Measurements from ENCODE around the gene CDK2AP2. TPM values are rescaled to one million over a fixed set of nuclear protein-coding genes. Genes with fewer than 3 reads are reported as not detected.

Gene CDK2AP2
- total and polyA plus RNA-seq, 10 of the 15 experiments (the other 5 are each of a cell fraction or from before 2014, with no cell fraction given) = 8.0 to 177 (median 40.9) TPM

DNA sequence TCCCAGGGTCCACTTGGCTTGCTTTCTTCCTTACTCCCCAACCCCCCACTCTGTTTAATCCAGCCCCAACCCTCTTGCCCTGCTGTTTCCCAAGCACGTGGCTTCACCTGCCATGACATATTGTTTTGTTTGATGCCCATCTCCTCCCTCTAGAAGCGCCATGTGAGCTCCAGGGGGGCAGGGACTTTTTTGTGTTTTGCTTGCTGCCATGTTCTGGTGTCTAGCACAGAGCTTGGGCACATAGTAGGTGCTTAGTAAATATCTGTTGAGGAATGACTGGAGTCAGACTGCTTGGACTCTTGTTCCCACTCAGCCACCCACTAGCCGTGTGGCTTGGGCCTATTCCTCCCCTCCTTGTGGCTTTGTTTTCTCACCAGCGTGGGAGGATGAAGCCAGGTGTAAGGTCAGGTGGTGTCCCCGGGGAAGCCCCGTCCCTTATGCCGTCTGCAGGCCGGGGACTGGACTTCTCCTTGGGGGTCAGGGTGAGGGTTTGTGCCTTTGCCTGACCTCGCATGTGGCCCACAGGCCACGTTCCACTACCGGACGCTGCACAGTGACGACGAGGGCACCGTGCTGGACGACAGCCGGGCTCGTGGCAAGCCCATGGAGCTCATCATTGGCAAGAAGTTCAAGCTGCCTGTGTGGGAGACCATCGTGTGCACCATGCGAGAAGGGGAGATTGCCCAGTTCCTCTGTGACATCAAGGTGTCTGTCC lies 21.3 kb downstream of the CDK2AP2 start (continued):
- TF ChIP-seq ZSCAN29 (IDR thresholded peaks at IDR 0.05) (peak; percentile 7; the same call in 1 of the 2 replicates), BCL11A (IDR thresholded peaks at IDR 0.05; ENCODE audit: low read depth, low read length) (peak; percentile 93), NR2C1 (IDR thresholded peaks at IDR 0.05) (peak; percentile 66), ASH2L (IDR thresholded peaks at IDR 0.05; ENCODE audit: borderline replicate concordance, low read depth) (no peak), SMARCA5 (IDR thresholded peaks at IDR 0.05) (peak; percentile 4; the same call in 1 of the 2 replicates), ZNF24 (IDR thresholded peaks at IDR 0.05) (0 out of 2 replicates have a peak, but pooled peaks have one; percentile 37), RB1 (IDR thresholded peaks at IDR 0.05; ENCODE audit: borderline replicate concordance) (no peak), RBBP5 (conservative IDR thresholded peaks at IDR 0.05) (no peak), NBN (IDR thresholded peaks at IDR 0.05) (peak; percentile 89), STAT1 (conservative IDR thresholded peaks at IDR 0.05) (no peak), POU2F2 (IDR thresholded peaks at IDR 0.05; ENCODE audit: borderline replicate concordance, low read depth, low read length) (no peak), NFYB (IDR thresholded peaks at IDR 0.05; ENCODE audit: insufficient read depth, low read depth, low read length) (no peak), RCOR1 (conservative IDR thresholded peaks at IDR 0.05; ENCODE audit: low read depth, low read length) (peak; percentile 86; the same call in 1 of the 2 replicates), MYB (IDR thresholded peaks at IDR 0.05; ENCODE audit: borderline replicate concordance, low read depth, low read length) (no peak), KDM1A (IDR thresholded peaks at IDR 0.05; ENCODE audit: borderline replicate concordance) (no peak)
- TF ChIP-seq, protein P1, sequence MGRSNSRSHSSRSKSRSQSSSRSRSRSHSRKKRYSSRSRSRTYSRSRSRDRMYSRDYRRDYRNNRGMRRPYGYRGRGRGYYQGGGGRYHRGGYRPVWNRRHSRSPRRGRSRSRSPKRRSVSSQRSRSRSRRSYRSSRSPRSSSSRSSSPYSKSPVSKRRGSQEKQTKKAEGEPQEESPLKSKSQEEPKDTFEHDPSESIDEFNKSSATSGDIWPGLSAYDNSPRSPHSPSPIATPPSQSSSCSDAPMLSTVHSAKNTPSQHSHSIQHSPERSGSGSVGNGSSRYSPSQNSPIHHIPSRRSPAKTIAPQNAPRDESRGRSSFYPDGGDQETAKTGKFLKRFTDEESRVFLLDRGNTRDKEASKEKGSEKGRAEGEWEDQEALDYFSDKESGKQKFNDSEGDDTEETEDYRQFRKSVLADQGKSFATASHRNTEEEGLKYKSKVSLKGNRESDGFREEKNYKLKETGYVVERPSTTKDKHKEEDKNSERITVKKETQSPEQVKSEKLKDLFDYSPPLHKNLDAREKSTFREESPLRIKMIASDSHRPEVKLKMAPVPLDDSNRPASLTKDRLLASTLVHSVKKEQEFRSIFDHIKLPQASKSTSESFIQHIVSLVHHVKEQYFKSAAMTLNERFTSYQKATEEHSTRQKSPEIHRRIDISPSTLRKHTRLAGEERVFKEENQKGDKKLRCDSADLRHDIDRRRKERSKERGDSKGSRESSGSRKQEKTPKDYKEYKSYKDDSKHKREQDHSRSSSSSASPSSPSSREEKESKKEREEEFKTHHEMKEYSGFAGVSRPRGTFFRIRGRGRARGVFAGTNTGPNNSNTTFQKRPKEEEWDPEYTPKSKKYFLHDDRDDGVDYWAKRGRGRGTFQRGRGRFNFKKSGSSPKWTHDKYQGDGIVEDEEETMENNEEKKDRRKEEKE (IDR thresholded peaks at IDR 0.05) = no peak
- TF ChIP-seq, protein P2, sequence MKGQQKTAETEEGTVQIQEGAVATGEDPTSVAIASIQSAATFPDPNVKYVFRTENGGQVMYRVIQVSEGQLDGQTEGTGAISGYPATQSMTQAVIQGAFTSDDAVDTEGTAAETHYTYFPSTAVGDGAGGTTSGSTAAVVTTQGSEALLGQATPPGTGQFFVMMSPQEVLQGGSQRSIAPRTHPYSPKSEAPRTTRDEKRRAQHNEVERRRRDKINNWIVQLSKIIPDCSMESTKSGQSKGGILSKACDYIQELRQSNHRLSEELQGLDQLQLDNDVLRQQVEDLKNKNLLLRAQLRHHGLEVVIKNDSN (IDR thresholded peaks at IDR 0.05; ENCODE audit: borderline replicate concordance, extremely low read length, insufficient read depth, low read depth, low read length) = peak; percentile 82
- TF ChIP-seq, protein P3, sequence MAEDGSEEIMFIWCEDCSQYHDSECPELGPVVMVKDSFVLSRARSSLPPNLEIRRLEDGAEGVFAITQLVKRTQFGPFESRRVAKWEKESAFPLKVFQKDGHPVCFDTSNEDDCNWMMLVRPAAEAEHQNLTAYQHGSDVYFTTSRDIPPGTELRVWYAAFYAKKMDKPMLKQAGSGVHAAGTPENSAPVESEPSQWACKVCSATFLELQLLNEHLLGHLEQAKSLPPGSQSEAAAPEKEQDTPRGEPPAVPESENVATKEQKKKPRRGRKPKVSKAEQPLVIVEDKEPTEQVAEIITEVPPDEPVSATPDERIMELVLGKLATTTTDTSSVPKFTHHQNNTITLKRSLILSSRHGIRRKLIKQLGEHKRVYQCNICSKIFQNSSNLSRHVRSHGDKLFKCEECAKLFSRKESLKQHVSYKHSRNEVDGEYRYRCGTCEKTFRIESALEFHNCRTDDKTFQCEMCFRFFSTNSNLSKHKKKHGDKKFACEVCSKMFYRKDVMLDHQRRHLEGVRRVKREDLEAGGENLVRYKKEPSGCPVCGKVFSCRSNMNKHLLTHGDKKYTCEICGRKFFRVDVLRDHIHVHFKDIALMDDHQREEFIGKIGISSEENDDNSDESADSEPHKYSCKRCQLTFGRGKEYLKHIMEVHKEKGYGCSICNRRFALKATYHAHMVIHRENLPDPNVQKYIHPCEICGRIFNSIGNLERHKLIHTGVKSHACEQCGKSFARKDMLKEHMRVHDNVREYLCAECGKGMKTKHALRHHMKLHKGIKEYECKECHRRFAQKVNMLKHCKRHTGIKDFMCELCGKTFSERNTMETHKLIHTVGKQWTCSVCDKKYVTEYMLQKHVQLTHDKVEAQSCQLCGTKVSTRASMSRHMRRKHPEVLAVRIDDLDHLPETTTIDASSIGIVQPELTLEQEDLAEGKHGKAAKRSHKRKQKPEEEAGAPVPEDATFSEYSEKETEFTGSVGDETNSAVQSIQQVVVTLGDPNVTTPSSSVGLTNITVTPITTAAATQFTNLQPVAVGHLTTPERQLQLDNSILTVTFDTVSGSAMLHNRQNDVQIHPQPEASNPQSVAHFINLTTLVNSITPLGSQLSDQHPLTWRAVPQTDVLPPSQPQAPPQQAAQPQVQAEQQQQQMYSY (CRISPR knock-in tag; IDR thresholded peaks at IDR 0.05) = no peak
- TF ChIP-seq, protein P4, sequence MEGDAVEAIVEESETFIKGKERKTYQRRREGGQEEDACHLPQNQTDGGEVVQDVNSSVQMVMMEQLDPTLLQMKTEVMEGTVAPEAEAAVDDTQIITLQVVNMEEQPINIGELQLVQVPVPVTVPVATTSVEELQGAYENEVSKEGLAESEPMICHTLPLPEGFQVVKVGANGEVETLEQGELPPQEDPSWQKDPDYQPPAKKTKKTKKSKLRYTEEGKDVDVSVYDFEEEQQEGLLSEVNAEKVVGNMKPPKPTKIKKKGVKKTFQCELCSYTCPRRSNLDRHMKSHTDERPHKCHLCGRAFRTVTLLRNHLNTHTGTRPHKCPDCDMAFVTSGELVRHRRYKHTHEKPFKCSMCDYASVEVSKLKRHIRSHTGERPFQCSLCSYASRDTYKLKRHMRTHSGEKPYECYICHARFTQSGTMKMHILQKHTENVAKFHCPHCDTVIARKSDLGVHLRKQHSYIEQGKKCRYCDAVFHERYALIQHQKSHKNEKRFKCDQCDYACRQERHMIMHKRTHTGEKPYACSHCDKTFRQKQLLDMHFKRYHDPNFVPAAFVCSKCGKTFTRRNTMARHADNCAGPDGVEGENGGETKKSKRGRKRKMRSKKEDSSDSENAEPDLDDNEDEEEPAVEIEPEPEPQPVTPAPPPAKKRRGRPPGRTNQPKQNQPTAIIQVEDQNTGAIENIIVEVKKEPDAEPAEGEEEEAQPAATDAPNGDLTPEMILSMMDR (IDR thresholded peaks at IDR 0.05 in 2 of 3, conservative IDR thresholded peaks at IDR 0.05 in 1 of 3; ENCODE audit: control insufficient read depth in 2 of 3, extremely low read depth in 1 of 3, insufficient read depth in 1 of 3, low read depth in 3 of 3, low read length in 3 of 3) = no peak
- TF ChIP-seq, protein P5, sequence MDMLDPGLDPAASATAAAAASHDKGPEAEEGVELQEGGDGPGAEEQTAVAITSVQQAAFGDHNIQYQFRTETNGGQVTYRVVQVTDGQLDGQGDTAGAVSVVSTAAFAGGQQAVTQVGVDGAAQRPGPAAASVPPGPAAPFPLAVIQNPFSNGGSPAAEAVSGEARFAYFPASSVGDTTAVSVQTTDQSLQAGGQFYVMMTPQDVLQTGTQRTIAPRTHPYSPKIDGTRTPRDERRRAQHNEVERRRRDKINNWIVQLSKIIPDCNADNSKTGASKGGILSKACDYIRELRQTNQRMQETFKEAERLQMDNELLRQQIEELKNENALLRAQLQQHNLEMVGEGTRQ (IDR thresholded peaks at IDR 0.05; ENCODE audit: borderline replicate concordance, low read depth, low read length) = peak; percentile 61

Data from GM12878 (cell line).